Endothelial cell of umbilical vein (primary cell): Measurements from ENCODE around the gene XIRP2. TPM values are rescaled to one million over a fixed set of nuclear protein-coding genes. Genes with fewer than 3 reads are reported as not detected.
A peak's percentile ranks its signal among the peaks of the same experiment; 100 is the strongest.

Experiments
- BruUV-seq: library from RNA; stranded (reverse); fragments of 400-500 nt; replicated peaks from 2 replicates; lab custom pipeline; 2021; lab: Mats Ljungman, UMichigan
- CTCF ChIA-PET: fragments of 300-600, 350-600 bp; sonication (Branson Sonifier 250); formaldehyde crosslinking; loops from one replicate; lab custom pipeline; 2021; ENCODE audit warnings: antibody characterized with exemption, inconsistent platforms; lab: Charles Lee
- POLR2A ChIA-PET: fragments of 300-600, 350-600 bp; sonication (Branson Sonifier 250); formaldehyde crosslinking; loops from one replicate; lab custom pipeline; 2021; ENCODE audit warnings: antibody characterized with exemption, inconsistent platforms; lab: Charles Lee
- DNase-seq: peaks from one replicate; pipeline ENCODE4 v3.0.0-alpha.2; 2011; ENCODE audit warnings: low read depth, low spot score
- FAIRE-seq: peaks from 2 replicates; lab custom pipeline; 2011; peaks lifted over from hg19 to GRCh38; lab: Jason Lieb, UNC
- H2AFZ ChIP-seq: 2 replicates; pipeline ENCODE4 v1.6.0; 2012; ENCODE audit warnings: low read depth, low read length, control low read depth, inconsistent platforms
- H3K27ac ChIP-seq: 2 replicates; pipeline ENCODE4 v1.5.1; 2011; ENCODE audit warnings: low read depth, mild to moderate bottlenecking, control low read depth, low read length, moderate library complexity; ENCODE audit not compliant: insufficient read depth
- H3K27me3 ChIP-seq, 2 experiments: 2 replicates each; pipeline versions ENCODE4 v1.6.0 to v1.6.1; 2011; ENCODE audit warnings: low read length in 2 of 2, mixed read lengths in 1 of 2; ENCODE audit not compliant: control insufficient read depth in 2 of 2, insufficient read depth in 2 of 2
- H3K36me3 ChIP-seq, 2 experiments: 2 replicates in 1 of 2; 3 replicates in 1 of 2; pipeline ENCODE4 v1.5.1; 2011; ENCODE audit warnings: low read length in 2 of 2, mild to moderate bottlenecking in 1 of 2, moderate library complexity in 1 of 2; ENCODE audit not compliant: control insufficient read depth in 2 of 2, insufficient read depth in 2 of 2; ENCODE audit errors: extremely low read depth in 1 of 2
- H3K4me1 ChIP-seq: 3 replicates; pipeline ENCODE4 v1.5.1; 2011; ENCODE audit warnings: mild to moderate bottlenecking, low read length; ENCODE audit not compliant: control insufficient read depth, insufficient read depth; ENCODE audit errors: extremely low read depth
- H3K4me2 ChIP-seq: 2 replicates; pipeline ENCODE4 v1.6.1; 2011; ENCODE audit warnings: low read length, control low read depth, mixed read lengths; ENCODE audit not compliant: insufficient read depth
- H3K4me3 ChIP-seq, 3 experiments: fragments of 200-600 bp in 1 of 3; sonication (generic), shearing (Covaris generic) in 1 of 3; replicated peaks in 1 of 3; 2 replicates each; pipeline ENCODE4 v1.5.1; 2011 to 2016; ENCODE audit warnings: control low read depth in 3 of 3, low read length in 3 of 3, mild to moderate bottlenecking in 2 of 3, inconsistent platforms in 1 of 3, low read depth in 1 of 3, moderate library complexity in 1 of 3; ENCODE audit not compliant: insufficient read depth in 1 of 3
- H3K79me2 ChIP-seq: 2 replicates; pipeline ENCODE4 v1.6.0; 2012; ENCODE audit warnings: low read length, inconsistent platforms; ENCODE audit not compliant: control insufficient read depth, insufficient read depth
- H3K9ac ChIP-seq: replicated peaks from 2 replicates; pipeline ENCODE3; 2011; ENCODE audit warnings: low read length, control low read depth; ENCODE audit not compliant: insufficient read depth; ENCODE audit errors: extremely low read depth
- H3K9me1 ChIP-seq: replicated peaks from 3 replicates; pipeline ENCODE4 v1.6.0; 2011; ENCODE audit warnings: mild to moderate bottlenecking, low read length; ENCODE audit not compliant: control insufficient read depth, insufficient read depth; ENCODE audit errors: extremely low read depth
- H3K9me3 ChIP-seq: replicated peaks from 2 replicates; pipeline ENCODE4 v1.5.1; 2012; ENCODE audit warnings: low read length, inconsistent platforms; ENCODE audit not compliant: control insufficient read depth, insufficient read depth
- H4K20me1 ChIP-seq: replicated peaks from 2 replicates; pipeline ENCODE3; 2011; ENCODE audit warnings: mild to moderate bottlenecking, low read length; ENCODE audit not compliant: control insufficient read depth, insufficient read depth; ENCODE audit errors: extremely low read depth
- CTCF ChIP-seq, 2 donors: IDR thresholded peaks; 1 replicate in 1 of 2; 2 replicates in 1 of 2; pipeline ENCODE4 v1.5.1; 2011; ENCODE audit warnings: low read length in 2 of 2, mild to moderate bottlenecking in 2 of 2, moderate library complexity in 2 of 2, control low read depth in 1 of 2, inconsistent platforms in 1 of 2, low read depth in 1 of 2; ENCODE audit not compliant: insufficient read depth in 1 of 2; ENCODE audit errors: extremely low read depth in 1 of 2
- EZH2 ChIP-seq: IDR thresholded peaks from 2 replicates; pipeline ENCODE4 v1.6.1; 2012; ENCODE audit warnings: borderline replicate concordance, low read depth, mild to moderate bottlenecking, moderate library complexity, low read length, inconsistent platforms; ENCODE audit not compliant: severe bottlenecking
- FOS ChIP-seq: IDR thresholded peaks from 2 replicates; pipeline ENCODE4 v1.6.1; 2011; ENCODE audit warnings: mild to moderate bottlenecking, low read length, moderate library complexity, borderline replicate concordance; ENCODE audit not compliant: insufficient read depth
- GATA2 ChIP-seq: IDR thresholded peaks from 2 replicates; pipeline ENCODE4 v1.7.0; 2011; ENCODE audit warnings: low read depth, mild to moderate bottlenecking, moderate library complexity, mixed read lengths, low read length; ENCODE audit not compliant: insufficient read length, insufficient read depth
- JUN ChIP-seq: IDR thresholded peaks from 2 replicates; pipeline ENCODE4 v1.6.1; 2011; ENCODE audit warnings: borderline replicate concordance, low read depth; ENCODE audit not compliant: insufficient read length, insufficient read depth
- MAX ChIP-seq: IDR thresholded peaks from 2 replicates; pipeline ENCODE4 v1.6.1; 2011; ENCODE audit not compliant: insufficient read depth, insufficient read length
- MYC ChIP-seq: IDR thresholded peaks from one replicate; pipeline ENCODE4 v1.6.1; 2011; ENCODE audit warnings: mild to moderate bottlenecking, low read depth, low read length
- POLR2A ChIP-seq: IDR thresholded peaks from 2 replicates; pipeline ENCODE4 v1.6.1; 2012; ENCODE audit warnings: low read depth, mild to moderate bottlenecking, control low read depth, low read length
- POLR2AphosphoS5 ChIP-seq: IDR thresholded peaks from 2 replicates; pipeline ENCODE4 v1.6.1; 2012; ENCODE audit warnings: low read depth, mild to moderate bottlenecking, control low read depth, low read length, moderate library complexity; ENCODE audit not compliant: insufficient read depth
- dilution Hi-C: fragments of 300-500 bp; cut with MboI; formaldehyde crosslinking; loops from one replicate; pipeline ENCODE4 v1.15.0; 2019; ENCODE audit warnings: low sequenced_read_pairs; ENCODE audit not compliant: extremely low pct_ligation_motif_present
- intact Hi-C: fragments of 100-400 bp; cut with micrococcal nuclease; formaldehyde crosslinking; loops from one replicate; pipeline ENCODE4 v1.10.0; 2022
- polyA plus RNA-seq, 4 experiments: library from polyadenylated mRNA; depleted of rRNA in 3 of 4; stranded (reverse) in 3 of 4; unstranded in 1 of 4; fragments of >200 nt; gene quantifications; 2 replicates each; pipeline versions ENCODE4 v1.2.1 to v1.2.3, GENCODE V29; 2011 to 2012; ENCODE audit warnings: missing spikeins in 1 of 4
- total RNA-seq: library from RNA; stranded (reverse); gene quantifications from 2 replicates; pipeline ENCODE4 v1.2.3, GENCODE V29; 2021

XIRP2 gene
- total and polyA plus RNA-seq, 2 donors (not counting 3 experiments of a cell fraction or from before 2014, with no cell fraction given), result 0.08 to 0.66 TPM

GRCh38 chr2:167140767-167141166 lies 252.5 kb downstream of the XIRP2 start:
- ChIA-PET CTCF (no interaction called here), POLR2A (no interaction called here)
- DNase-seq (peak; percentile 86), FAIRE-seq (peak; percentile 80)
- Histone ChIP-seq H3K4me3 (no peak overlapping the region), H3K4me1 (peaks cover 6% of the 10 kb centered on the region), H3K27ac (peak overlapping the region; percentile 62), H3K9ac (no peak overlapping the region), H3K79me2 (no peaks in the 10 kb centered on the region), H3K36me3 (no peaks in the 10 kb centered on the region), H3K27me3 (no peaks in the 10 kb centered on the region), H3K9me1 (no peaks in the 10 kb centered on the region), H3K4me2 (no peak overlapping the region), H3K9me3 (no peaks in the 10 kb centered on the region), H4K20me1 (no peaks in the 10 kb centered on the region), H2AFZ (no peak overlapping the region)
- dilution Hi-C loops (no loop called here), intact Hi-C loops (loop anchor here (10.0 kb wide), 1 partner anchor 486 kb away; no protein-coding TSS in a partner anchor)
- no TSS peak for BruUV-seq
- TF ChIP-seq FOS, result peak; percentile 74
- peak; percentile 44 for TF ChIP-seq MAX
- peak; percentile 83 for TF ChIP-seq JUN
- TF ChIP-seq POLR2A, result no peak
- TF ChIP-seq EZH2, result no peak
- peak; percentile 46 for TF ChIP-seq GATA2
- TF ChIP-seq CTCF (IDR thresholded peaks at IDR 0.05; ENCODE audit: extremely low read depth in 1 of 2, insufficient read depth in 1 of 2, low read depth in 1 of 2, low read length in 2 of 2), result no peak
- TF ChIP-seq MYC, result no peak
- TF ChIP-seq POLR2AphosphoS5, result no peak
